Loucy (cell line): ENCODE measurements around the gene KAT2A.

ENCODE experiments used
- H2AFZ ChIP-seq: fragments of 200-600 bp; sonication (generic); 2 replicates; pipeline ENCODE4 v1.6.0; 2016; ENCODE audit warnings: antibody characterized with exemption, mild to moderate bottlenecking, low read length, moderate library complexity
- H3F3A ChIP-seq: fragments of 200-600 bp; 2 replicates; pipeline ENCODE4 v1.6.0; 2016; ENCODE audit warnings: antibody characterized with exemption, low read depth, mild to moderate bottlenecking
- H3K27me3 ChIP-seq: fragments of 200-600 bp; sonication (generic); 2 replicates; pipeline ENCODE4 v1.6.1; 2014; ENCODE audit warnings: low read length, mild to moderate bottlenecking; ENCODE audit not compliant: insufficient read depth, poor library complexity, severe bottlenecking
- H3K36me3 ChIP-seq: fragments of 200-600 bp; sonication (generic); 2 replicates; pipeline ENCODE4 v1.6.1; 2016; ENCODE audit warnings: low read length; ENCODE audit not compliant: insufficient read depth
- H3K4me1 ChIP-seq: fragments of 200-600 bp; sonication (generic); 2 replicates; pipeline ENCODE4 v1.5.1; 2014; ENCODE audit warnings: low read length, mild to moderate bottlenecking; ENCODE audit not compliant: insufficient read depth, poor library complexity, severe bottlenecking
- H3K4me2 ChIP-seq: fragments of 200-600 bp; sonication (generic); 2 replicates; pipeline ENCODE4 v1.6.0; 2014; ENCODE audit warnings: antibody characterized with exemption, low read length, low read depth, mild to moderate bottlenecking; ENCODE audit not compliant: poor library complexity, severe bottlenecking
- H3K4me3 ChIP-seq: fragments of 200-600 bp; sonication (generic); 2 replicates; pipeline ENCODE4 v1.5.1; 2014; ENCODE audit warnings: low read length, mild to moderate bottlenecking, mixed read lengths; ENCODE audit not compliant: poor library complexity, severe bottlenecking
- H3K79me2 ChIP-seq: fragments of 200-600 bp; sonication (generic); 2 replicates; pipeline ENCODE4 v1.6.1; 2014; ENCODE audit warnings: low read length; ENCODE audit not compliant: insufficient read depth
- H3K9ac ChIP-seq: fragments of 200-600 bp; sonication (generic); 2 replicates; pipeline ENCODE4 v1.6.0; 2014; ENCODE audit warnings: mild to moderate bottlenecking, low read depth, low read length, moderate library complexity; ENCODE audit not compliant: poor library complexity, severe bottlenecking
- H3K9me2 ChIP-seq: fragments of 200-600 bp; sonication (generic); replicated peaks from 2 replicates; pipeline ENCODE4 v1.6.1; 2016; ENCODE audit warnings: low read depth, low read length, mixed read lengths
- H3K9me3 ChIP-seq: fragments of 200-600 bp; sonication (generic); 2 replicates; pipeline ENCODE4 v1.6.1; 2014; ENCODE audit warnings: mild to moderate bottlenecking, antibody characterized with exemption, low read length, low read depth; ENCODE audit not compliant: insufficient read depth
- H4K20me1 ChIP-seq: fragments of 200-600 bp; sonication (generic); 2 replicates; pipeline ENCODE4 v1.6.0; 2014; ENCODE audit warnings: antibody characterized with exemption, low read length, mild to moderate bottlenecking; ENCODE audit not compliant: insufficient read depth, poor library complexity, severe bottlenecking
- EZH2phosphoT487 ChIP-seq: fragments of 200-600 bp; IDR thresholded peaks from 2 replicates; pipeline ENCODE4 v1.6.1; 2018; ENCODE audit warnings: antibody characterized with exemption, mild to moderate bottlenecking, moderate library complexity, borderline replicate concordance
- TF ChIP-seq, protein P1 (sequence below): fragments of 200-600 bp; sonication (generic); conservative IDR thresholded peaks from 2 replicates; pipeline ENCODE4 v1.5.1; 2014; ENCODE audit warnings: mild to moderate bottlenecking, antibody characterized with exemption, low read length

Gene KAT2A

DNA sequence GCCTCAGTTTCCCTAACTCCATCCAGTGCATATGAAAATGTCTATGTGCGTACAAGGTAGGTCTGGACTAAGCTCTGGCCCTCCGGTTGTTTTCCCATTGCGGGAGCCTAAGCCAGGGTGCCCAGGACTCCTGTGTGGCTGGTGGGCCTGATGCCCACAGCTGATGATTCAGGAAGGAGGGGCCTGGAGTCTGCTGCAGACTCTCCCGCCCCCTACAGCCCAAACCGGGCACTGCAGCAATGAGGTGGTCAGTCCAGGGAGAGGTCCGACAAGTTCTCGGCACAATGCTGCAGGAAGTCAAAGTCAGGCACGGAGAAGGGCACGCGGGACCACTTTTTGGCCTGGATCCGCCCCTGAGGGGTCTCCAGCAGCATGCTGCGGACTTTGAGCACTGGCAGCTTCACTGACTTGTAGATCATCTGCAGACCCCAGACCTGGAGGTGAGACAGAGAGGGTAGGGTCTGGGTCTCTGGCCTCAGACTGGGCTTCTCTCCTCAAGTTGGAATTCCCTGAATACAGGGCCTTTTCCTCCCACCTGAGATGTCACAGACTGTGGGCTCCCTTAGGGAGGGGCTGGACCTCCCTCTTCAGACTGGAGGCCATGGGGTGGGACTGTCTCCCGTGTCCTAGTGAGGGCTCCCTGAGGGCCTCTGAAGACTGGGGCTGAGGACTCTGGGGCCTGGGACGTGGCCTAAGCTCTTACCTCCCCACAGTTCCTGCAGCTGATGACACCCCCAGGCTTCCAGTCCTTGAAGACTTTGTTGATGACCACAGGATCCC, 19.5 kb downstream of the KAT2A start:
- Histone ChIP-seq H3K9me3 (no peaks in the 10 kb centered on the region), H3K9ac (no peak overlapping the region), H3K9me2 (no peaks in the 10 kb centered on the region), H3K36me3 (no peaks in the 10 kb centered on the region), H3K4me3 (no peak overlapping the region), H2AFZ (no peak overlapping the region), H3K27me3 (no peaks in the 10 kb centered on the region), H3K4me1 (no peaks in the 10 kb centered on the region), H3K4me2 (no peak overlapping the region), H4K20me1 (no peaks in the 10 kb centered on the region), H3K79me2 (no peaks in the 10 kb centered on the region), H3F3A (no peaks in the 10 kb centered on the region)
- TF ChIP-seq EZH2phosphoT487, result no peak
- TF ChIP-seq, protein P1, sequence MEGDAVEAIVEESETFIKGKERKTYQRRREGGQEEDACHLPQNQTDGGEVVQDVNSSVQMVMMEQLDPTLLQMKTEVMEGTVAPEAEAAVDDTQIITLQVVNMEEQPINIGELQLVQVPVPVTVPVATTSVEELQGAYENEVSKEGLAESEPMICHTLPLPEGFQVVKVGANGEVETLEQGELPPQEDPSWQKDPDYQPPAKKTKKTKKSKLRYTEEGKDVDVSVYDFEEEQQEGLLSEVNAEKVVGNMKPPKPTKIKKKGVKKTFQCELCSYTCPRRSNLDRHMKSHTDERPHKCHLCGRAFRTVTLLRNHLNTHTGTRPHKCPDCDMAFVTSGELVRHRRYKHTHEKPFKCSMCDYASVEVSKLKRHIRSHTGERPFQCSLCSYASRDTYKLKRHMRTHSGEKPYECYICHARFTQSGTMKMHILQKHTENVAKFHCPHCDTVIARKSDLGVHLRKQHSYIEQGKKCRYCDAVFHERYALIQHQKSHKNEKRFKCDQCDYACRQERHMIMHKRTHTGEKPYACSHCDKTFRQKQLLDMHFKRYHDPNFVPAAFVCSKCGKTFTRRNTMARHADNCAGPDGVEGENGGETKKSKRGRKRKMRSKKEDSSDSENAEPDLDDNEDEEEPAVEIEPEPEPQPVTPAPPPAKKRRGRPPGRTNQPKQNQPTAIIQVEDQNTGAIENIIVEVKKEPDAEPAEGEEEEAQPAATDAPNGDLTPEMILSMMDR, result peak; percentile 98

DNA sequence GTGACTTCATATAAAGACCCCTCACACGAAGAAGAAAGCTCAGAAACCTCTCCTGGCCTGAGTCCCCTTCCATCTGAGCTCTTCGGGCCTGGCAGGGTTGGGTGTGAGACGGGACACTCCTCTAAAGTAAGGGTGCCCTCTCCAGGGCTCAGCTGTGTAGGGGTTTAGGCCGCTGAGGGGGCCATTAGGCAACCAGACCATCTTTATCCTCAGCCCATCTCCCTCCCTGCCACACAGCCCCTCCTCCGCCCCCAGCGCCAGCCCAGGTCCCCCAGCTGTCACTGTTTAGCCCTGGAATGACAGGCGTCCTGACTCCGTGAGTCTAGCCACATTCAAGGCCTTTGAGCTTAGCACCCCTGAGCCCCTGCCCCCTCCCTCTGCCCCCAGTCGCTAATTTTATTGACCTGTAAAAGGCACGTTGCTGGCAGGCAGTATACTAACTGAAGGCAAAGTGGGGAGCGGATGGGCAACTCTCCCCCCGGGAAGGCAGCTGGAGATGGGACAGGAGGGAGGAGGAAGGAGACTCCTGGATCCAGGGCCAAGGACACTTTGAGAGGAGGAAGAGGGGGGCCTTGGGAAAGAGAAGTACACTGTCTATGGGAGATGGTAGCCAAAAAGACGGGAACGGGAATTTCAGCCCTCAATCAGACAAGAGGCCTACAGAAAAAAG, 22.3 kb downstream of the KAT2A start:
- Histone ChIP-seq H2AFZ (no peak overlapping the region), H3K9ac (no peak overlapping the region), H3K36me3 (no peaks in the 10 kb centered on the region), H3K9me3 (no peaks in the 10 kb centered on the region), H3K4me2 (no peak overlapping the region), H3K4me1 (no peaks in the 10 kb centered on the region), H3K27me3 (no peaks in the 10 kb centered on the region), H3K9me2 (no peaks in the 10 kb centered on the region), H3K4me3 (no peak overlapping the region), H3F3A (no peaks in the 10 kb centered on the region), H3K79me2 (no peaks in the 10 kb centered on the region), H4K20me1 (no peaks in the 10 kb centered on the region)
- no peak for TF ChIP-seq EZH2phosphoT487
- TF ChIP-seq, protein P1, result no peak

DNA sequence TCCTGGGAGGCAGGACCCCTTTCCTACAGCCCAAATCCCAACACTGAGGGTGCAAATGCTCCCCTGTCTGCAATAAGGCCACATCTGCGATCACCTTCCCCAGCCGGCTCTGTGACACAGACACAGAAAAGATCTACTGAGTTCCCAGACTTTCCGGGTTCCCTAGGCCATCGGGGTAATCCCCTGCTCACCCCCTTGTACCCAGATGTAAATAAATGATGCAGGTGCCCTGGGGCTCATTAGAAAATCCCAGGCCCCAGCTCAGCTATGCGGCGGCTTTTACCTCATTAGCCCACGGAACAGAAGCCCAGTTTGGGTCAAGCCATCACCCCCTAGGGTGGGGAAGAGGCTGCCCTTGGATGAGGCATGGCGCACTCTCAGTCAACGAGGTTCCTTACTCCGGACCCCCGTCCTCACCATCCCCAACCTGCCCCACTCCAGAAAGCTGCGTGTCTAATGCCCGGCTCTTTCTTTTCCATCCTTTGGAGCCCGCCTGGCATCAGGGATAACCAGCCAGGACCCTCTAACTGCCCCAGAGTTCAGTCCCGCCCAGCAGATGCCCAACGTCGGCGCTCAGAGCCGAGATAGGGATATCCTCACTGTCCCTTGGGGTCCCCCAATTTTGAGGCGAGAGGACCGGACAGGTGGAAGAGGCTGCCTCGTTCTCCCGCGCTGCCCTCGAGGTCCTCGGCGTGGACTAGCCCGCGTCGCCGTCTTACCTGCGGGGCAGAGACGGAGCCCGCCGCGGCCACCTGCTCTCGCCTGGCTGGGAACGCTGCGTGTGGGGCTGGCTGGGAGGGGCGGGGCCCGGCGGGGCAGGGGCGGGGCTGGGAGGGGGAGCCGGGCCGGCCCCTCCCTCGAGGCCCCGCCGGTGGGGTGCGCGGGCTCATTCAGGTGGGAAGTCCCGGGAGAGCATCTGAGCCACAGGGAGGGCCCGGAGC, 23.2 kb downstream of the KAT2A start, which contains the start of gene ZNF385C:
Gene ZNF385C (minus strand): TSS at position 783 of the 941 bp plus-strand sequence. CDS start 35,417 bp downstream, outside the sequence.
- H3K79me2 ChIP-seq, result no peaks in the 10 kb centered on the region
- peaks cover under 1% of the 10 kb centered on the region for H3K4me1 ChIP-seq
- no peak within 1 kb of the TSS for H2AFZ ChIP-seq
- no peaks in the 10 kb centered on the region for H3K9me2 ChIP-seq
- H3K27me3 ChIP-seq, result no peaks in the 10 kb centered on the region
- H3K9ac ChIP-seq, result no peak within 1 kb of the TSS
- TF ChIP-seq, protein P1, result no peak
- TF ChIP-seq EZH2phosphoT487, result no peak
- H3K4me2 ChIP-seq, result no peak within 1 kb of the TSS
- H3K9me3 ChIP-seq, result no peaks in the 10 kb centered on the region
- H3F3A ChIP-seq, result no peaks in the 10 kb centered on the region
- H3K36me3 ChIP-seq, result no peaks in the 10 kb centered on the region
- no peak within 1 kb of the TSS for H3K4me3 ChIP-seq
- H4K20me1 ChIP-seq, result no peaks in the 10 kb centered on the region
